ENCODE measurements around the gene ABHD12B. TPM values are rescaled to one million over a fixed set of nuclear protein-coding genes. Genes with fewer than 3 reads are reported as not detected.

ABHD12B gene
- polyA plus RNA-seq, 1 experiment: not detected

- no peak for DNase-seq (ENCODE audit: low read depth)
- POLR2A ChIA-PET: no interaction called here
These were observed 25.9 kb downstream of the ABHD12B start for GRCh38 chr14:50897658-50898175.

GRCh38 chr14:50901361-50901760, 29.5 kb downstream of the ABHD12B start:
- TF ChIP-seq, protein P1, sequence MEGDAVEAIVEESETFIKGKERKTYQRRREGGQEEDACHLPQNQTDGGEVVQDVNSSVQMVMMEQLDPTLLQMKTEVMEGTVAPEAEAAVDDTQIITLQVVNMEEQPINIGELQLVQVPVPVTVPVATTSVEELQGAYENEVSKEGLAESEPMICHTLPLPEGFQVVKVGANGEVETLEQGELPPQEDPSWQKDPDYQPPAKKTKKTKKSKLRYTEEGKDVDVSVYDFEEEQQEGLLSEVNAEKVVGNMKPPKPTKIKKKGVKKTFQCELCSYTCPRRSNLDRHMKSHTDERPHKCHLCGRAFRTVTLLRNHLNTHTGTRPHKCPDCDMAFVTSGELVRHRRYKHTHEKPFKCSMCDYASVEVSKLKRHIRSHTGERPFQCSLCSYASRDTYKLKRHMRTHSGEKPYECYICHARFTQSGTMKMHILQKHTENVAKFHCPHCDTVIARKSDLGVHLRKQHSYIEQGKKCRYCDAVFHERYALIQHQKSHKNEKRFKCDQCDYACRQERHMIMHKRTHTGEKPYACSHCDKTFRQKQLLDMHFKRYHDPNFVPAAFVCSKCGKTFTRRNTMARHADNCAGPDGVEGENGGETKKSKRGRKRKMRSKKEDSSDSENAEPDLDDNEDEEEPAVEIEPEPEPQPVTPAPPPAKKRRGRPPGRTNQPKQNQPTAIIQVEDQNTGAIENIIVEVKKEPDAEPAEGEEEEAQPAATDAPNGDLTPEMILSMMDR (IDR thresholded peaks at IDR 0.05; ENCODE audit: insufficient read depth, low read depth, low read length): no peak
- no peak for DNase-seq (ENCODE audit: low read depth)
- ChIA-PET POLR2A (no interaction called here), CTCF (interaction anchor here (0.7 kb wide), 1 partner anchor 29 kb away, joined by 3 read pairs; no protein-coding TSS in a partner anchor)
- peaks cover 3% of the 10 kb centered on the region; the same call in 1 of the 2 replicates for H3K36me3 ChIP-seq (ENCODE audit: control insufficient read depth, insufficient read depth, low read length)
- H3K4me3 ChIP-seq (ENCODE audit: low read depth, low read length): no peak overlapping the region
- no peaks in the 10 kb centered on the region for H3K27me3 ChIP-seq (ENCODE audit: control insufficient read depth, insufficient read depth, low read length)

More at GRCh38 chr14:50897658-50898175, 25.9 kb downstream of the ABHD12B start:
- TF ChIP-seq, protein P1 (IDR thresholded peaks at IDR 0.05; ENCODE audit: insufficient read depth, low read depth, low read length): no peak
- CTCF ChIA-PET: no interaction called here
- Histone ChIP-seq H3K36me3 (ENCODE audit: control insufficient read depth, insufficient read depth, low read length) (peaks cover 2% of the 10 kb centered on the region; the same call in 1 of the 2 replicates), H3K4me3 (ENCODE audit: low read depth, low read length) (no peak overlapping the region), H3K27me3 (ENCODE audit: control insufficient read depth, insufficient read depth, low read length) (no peaks in the 10 kb centered on the region)

DNA sequence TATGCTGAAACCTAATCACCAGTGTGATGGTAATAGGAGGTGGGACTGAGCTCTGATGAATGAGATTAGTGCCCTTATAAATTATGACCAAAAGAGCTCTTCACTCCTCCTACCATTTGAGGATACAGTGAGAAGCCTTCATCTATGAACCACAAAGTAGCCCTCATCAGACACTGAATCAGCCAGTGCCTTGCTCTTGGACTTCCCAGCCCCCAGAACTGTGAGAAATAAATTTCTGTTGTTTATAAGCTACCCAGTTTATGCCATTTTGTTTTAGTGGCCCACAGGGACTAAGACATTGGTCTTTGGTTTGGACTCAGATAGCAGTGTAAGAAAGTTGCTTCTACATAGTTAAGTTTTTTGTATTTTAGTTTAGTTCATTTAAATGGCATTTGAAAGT, 32.9 kb downstream of the ABHD12B start:
- no peaks in the 10 kb centered on the region for H3K27me3 ChIP-seq (ENCODE audit: control insufficient read depth, insufficient read depth, low read length)
- no peak overlapping the region for H3K4me3 ChIP-seq (ENCODE audit: low read depth, low read length)
- CTCF ChIA-PET: interaction anchor here (1.0 kb wide), 1 partner anchor 43 kb away, joined by 3 read pairs; no protein-coding TSS in a partner anchor
- DNase-seq (ENCODE audit: low read depth): no peak
- POLR2A ChIA-PET: no interaction called here
- peaks cover 3% of the 10 kb centered on the region for H3K36me3 ChIP-seq (ENCODE audit: control insufficient read depth, insufficient read depth, low read length)
- TF ChIP-seq, protein P1 (IDR thresholded peaks at IDR 0.05; ENCODE audit: insufficient read depth, low read depth, low read length): no peak

GRCh38 chr14:50906326-50907065, 34.6 kb downstream of the ABHD12B start:
- CTCF ChIA-PET: interaction anchor here (0.6 to 1.9 kb wide), 4 partner anchors 10 to 50 kb away, joined by 3 to 6 read pairs (median 4); no protein-coding TSS in a partner anchor
- TF ChIP-seq, protein P1 (IDR thresholded peaks at IDR 0.05; ENCODE audit: insufficient read depth, low read depth, low read length): no peak
- Histone ChIP-seq H3K36me3 (ENCODE audit: control insufficient read depth, insufficient read depth, low read length) (peaks cover 2% of the 10 kb centered on the region), H3K27me3 (ENCODE audit: control insufficient read depth, insufficient read depth, low read length) (no peaks in the 10 kb centered on the region), H3K4me3 (ENCODE audit: low read depth, low read length) (no peak overlapping the region)
- POLR2A ChIA-PET: no interaction called here
- DNase-seq (ENCODE audit: low read depth): no peak

GRCh38 chr14:50910495-50911420, 38.9 kb downstream of the ABHD12B start:
- ChIA-PET POLR2A (no interaction called here), CTCF (no interaction called here)
- H3K27me3 ChIP-seq (ENCODE audit: control insufficient read depth, insufficient read depth, low read length): no peaks in the 10 kb centered on the region
- DNase-seq (ENCODE audit: low read depth): no peak
- peaks cover 12% of the 10 kb centered on the region for H3K36me3 ChIP-seq (ENCODE audit: control insufficient read depth, insufficient read depth, low read length)
- H3K4me3 ChIP-seq (ENCODE audit: low read depth, low read length): no peak overlapping the region
- TF ChIP-seq, protein P1 (IDR thresholded peaks at IDR 0.05; ENCODE audit: insufficient read depth, low read depth, low read length): no peak

All from BJ (cell line).